Ovary (tissue), 9 donors: ENCODE data around the gene LAMB3. TPM values are rescaled to one million over a fixed set of nuclear protein-coding genes. Genes with fewer than 3 reads are reported as not detected.

Experiments
- DNase-seq, 5 donors: peaks; one replicate each; pipeline ENCODE4 v3.0.0-alpha.2; 2019 to 2020
- H3K27ac ChIP-seq, 2 donors: fragments of 200-600 bp; one replicate each; pipeline versions ENCODE4 v1.5.1 to v1.8.0; 2019 to 2022
- H3K27me3 ChIP-seq: fragments of 200-600 bp; one replicate; pipeline ENCODE4 v1.8.0; 2022
- H3K36me3 ChIP-seq: fragments of 200-600 bp; sonication (generic); one replicate; pipeline ENCODE4 v1.5.1; 2019
- H3K4me1 ChIP-seq: one replicate; pipeline ENCODE4 v1.8.1; 2013; ENCODE audit warnings: mild to moderate bottlenecking, moderate library complexity; ENCODE audit not compliant: insufficient read depth
- H3K4me3 ChIP-seq: fragments of 200-600 bp; sonication (generic); one replicate; pipeline ENCODE4 v1.5.1; 2017
- H3K9me3 ChIP-seq, 2 donors: fragments of 200-600 bp in 1 of 2; sonication (generic) in 1 of 2; one replicate each; pipeline versions ENCODE4 v1.5.1 to v1.8.1; 2013 to 2019; ENCODE audit warnings: mild to moderate bottlenecking in 1 of 2, moderate library complexity in 1 of 2
- EP300 ChIP-seq: sonication (generic); formaldehyde crosslinking; IDR thresholded peaks from one replicate; pipeline ENCODE4 v1.6.1; 2017; ENCODE audit warnings: antibody characterized with exemption
- POLR2A ChIP-seq: fragments of 450-650 bp; IDR thresholded peaks from one replicate; pipeline ENCODE4 v1.6.1; 2017; ENCODE audit warnings: antibody characterized with exemption, mild to moderate bottlenecking, moderate library complexity
- WGBS, 3 donors: extraction: QIAGEN DNeasy Blood & Tissue Kit in 1 of 3; methylation state at CpG; one replicate each; pipeline versions ENCODE4 v1.1.5 to v1.1.7; 2013 to 2017; 5-methylcytosine and 5-hydroxymethylcytosine counted together
- intact Hi-C, 4 donors: fragments of 100-400 bp; cut with DNase I; formaldehyde crosslinking; loops; one replicate each; pipeline versions ENCODE4 v1.11.0 to v1.15.1; 2022 to 2023
- polyA plus RNA-seq, 2 donors: library from polyadenylated mRNA; stranded (reverse); fragments of 200-250 nt in 1 of 2; fragments of 350-450 nt in 1 of 2; fragmentation: Illumina TruSeq in 1 of 2; extraction: RNeasy Lipid Tissue Mini Kit (QIAGEN cat#74804) in 1 of 2; gene quantifications; one replicate each; pipeline ENCODE4 v1.2.3, GENCODE V29; 2013 to 2014
- total RNA-seq, 7 donors: library from RNA; depleted of rRNA in 2 of 7; stranded (reverse); fragments of >200 nt in 2 of 7; fragmentation: NEBNext Ultra II Directional in 3 of 7; extraction: Animal tissue kit (Norgen Biotek cat#: 25700) in 3 of 7; gene quantifications; one replicate each; pipeline versions ENCODE4 v1.1.0 to v1.2.4, GENCODE V29; 2016 to 2023
- TF ChIP-seq, protein P1 (sequence below), 3 donors: fragments of 450-650 bp in 2 of 3; fragments of 200-600 bp in 1 of 3; IDR thresholded peaks; one replicate each; pipeline versions ENCODE4 v1.5.1 to v1.8.0; 2016 to 2022; ENCODE audit warnings: antibody characterized with exemption in 3 of 3, mild to moderate bottlenecking in 1 of 3
- donor health status: DM: no; HTN: no; CAD: no; lungs with moderate emphysema.
- donor health status: DM: no; HTN: no; CAD: no.
- donor health status: Bipolar disorder and iron deficiency.
- donor health status: DM: yes; HTN: yes; CAD: no.
- donor health status: DM: no; HTN: no; CAD: no.
- donor health status: DM: yes; HTN: yes; CAD: no.

The LAMB3 gene
- total and polyA plus RNA-seq, 9 donors: 0.54 to 56.9 (median 4.2) TPM

DNA sequence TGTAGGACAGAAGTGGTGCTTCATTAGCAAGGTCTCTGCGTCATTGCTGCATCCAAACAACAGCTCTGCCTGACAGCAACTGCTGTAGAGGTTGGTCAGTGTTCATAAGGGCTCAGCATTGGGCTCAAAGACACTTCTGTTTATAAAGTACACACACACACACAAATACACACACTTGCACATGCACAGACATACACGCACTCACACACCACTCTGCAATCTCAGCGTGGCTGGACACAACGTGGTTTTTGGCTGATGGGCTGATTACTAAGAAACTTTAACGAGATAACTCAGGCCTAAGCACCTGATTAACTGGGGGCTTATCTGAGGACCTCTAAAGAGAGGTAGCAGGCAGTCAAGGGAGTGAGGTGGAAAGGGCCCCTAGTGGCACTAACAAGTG, 48.3 kb downstream of the LAMB3 start:
- H3K4me1 ChIP-seq: no peaks in the 10 kb centered on the region
- no peak overlapping the region for H3K27ac ChIP-seq
- DNase-seq: no peak
- H3K9me3 ChIP-seq: no peaks in the 10 kb centered on the region
- TF ChIP-seq POLR2A (no peak), EP300 (no peak)
- TF ChIP-seq, protein P1, sequence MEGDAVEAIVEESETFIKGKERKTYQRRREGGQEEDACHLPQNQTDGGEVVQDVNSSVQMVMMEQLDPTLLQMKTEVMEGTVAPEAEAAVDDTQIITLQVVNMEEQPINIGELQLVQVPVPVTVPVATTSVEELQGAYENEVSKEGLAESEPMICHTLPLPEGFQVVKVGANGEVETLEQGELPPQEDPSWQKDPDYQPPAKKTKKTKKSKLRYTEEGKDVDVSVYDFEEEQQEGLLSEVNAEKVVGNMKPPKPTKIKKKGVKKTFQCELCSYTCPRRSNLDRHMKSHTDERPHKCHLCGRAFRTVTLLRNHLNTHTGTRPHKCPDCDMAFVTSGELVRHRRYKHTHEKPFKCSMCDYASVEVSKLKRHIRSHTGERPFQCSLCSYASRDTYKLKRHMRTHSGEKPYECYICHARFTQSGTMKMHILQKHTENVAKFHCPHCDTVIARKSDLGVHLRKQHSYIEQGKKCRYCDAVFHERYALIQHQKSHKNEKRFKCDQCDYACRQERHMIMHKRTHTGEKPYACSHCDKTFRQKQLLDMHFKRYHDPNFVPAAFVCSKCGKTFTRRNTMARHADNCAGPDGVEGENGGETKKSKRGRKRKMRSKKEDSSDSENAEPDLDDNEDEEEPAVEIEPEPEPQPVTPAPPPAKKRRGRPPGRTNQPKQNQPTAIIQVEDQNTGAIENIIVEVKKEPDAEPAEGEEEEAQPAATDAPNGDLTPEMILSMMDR (IDR thresholded peaks at IDR 0.05): no peak
- no peaks in the 10 kb centered on the region for H3K36me3 ChIP-seq
- WGBS, 3 donors: 83 to 88% (median 84%) methylated on average over 5 of the region's 5 CpGs
- H3K27me3 ChIP-seq: no peaks in the 10 kb centered on the region
- H3K4me3 ChIP-seq: no peak overlapping the region
- intact Hi-C loops: loop anchor here in 1 of 4 donors (5.0 kb wide), 1 partner anchor 88 kb away; no protein-coding TSS in a partner anchor

DNA sequence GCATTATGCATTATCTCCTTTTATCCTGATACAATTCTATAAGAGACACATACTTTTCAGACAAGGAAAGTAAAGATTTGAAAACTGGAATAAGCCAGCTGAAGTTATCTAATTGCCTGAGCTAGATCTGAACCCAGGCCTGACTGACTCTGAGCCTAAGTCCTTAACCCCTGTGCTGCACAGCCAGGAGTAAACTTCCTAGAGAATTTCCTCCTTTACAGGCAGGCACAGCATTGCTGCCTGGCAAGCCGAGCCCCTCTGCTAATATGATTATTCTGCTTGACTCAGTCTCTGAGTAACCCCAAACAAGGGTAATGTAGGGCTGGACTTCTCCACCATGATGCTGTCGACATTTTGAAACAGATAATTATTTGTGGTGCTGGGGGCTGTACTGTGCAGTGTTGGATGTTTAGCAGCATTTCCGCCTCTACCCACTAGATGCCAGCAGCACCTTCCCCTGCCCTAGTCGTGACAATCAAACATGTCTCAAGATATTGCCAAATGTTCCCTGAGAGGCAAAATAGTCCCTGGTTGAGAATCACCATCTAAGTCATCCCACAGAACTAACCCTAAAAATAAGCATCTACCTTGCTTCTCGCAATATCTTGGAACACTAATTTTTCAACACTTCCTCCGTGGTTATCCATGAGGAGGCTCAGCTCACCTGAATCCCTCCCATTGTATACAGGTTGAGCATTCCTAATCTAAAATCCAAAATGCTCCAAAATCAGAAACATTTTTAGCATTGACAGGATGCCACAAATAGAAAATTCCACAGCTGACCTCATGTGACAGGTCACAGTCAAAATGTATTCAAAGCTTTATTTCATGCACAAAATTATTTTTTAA, 50.2 kb downstream of the LAMB3 start:
- H3K36me3 ChIP-seq: no peaks in the 10 kb centered on the region
- intact Hi-C loops: loop anchor here in 1 of 4 donors (5.0 kb wide), 1 partner anchor 90 kb away; no protein-coding TSS in a partner anchor

DNA sequence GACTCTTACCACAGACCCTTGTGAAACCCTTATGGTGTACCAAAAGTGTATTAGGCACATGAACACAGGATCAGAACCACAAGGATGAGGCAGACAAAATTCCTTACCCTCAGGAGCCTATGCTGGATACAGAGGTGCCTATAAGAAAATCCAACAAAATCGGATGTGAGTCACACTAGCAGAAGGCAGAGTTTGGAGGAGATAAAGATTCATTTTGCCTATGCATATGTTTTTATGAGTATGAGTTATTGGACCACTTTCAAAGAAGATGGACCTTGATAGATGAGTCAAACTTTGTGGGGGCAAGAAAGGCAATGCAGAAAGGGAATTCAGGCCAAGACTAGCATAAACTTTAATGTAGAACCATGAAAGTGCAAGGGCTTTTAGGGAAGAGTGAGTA, 51.7 kb downstream of the LAMB3 start:
- Histone ChIP-seq H3K36me3 (no peaks in the 10 kb centered on the region), H3K9me3 (no peaks in the 10 kb centered on the region), H3K4me1 (no peaks in the 10 kb centered on the region), H3K27ac (no peak overlapping the region), H3K4me3 (no peak overlapping the region), H3K27me3 (no peaks in the 10 kb centered on the region)
- no peak for TF ChIP-seq EP300
- TF ChIP-seq, protein P1 (IDR thresholded peaks at IDR 0.05): no peak
- TF ChIP-seq POLR2A: no peak
- intact Hi-C loops: loop anchor here in 1 of 4 donors (5.0 kb wide), 1 partner anchor 92 kb away; no protein-coding TSS in a partner anchor
- DNase-seq: no peak
- 71 to 85% (median 78%) methylated on average over 1 of the region's 1 CpG for WGBS, 3 donors

More for the DNA sequence above, 50.2 kb downstream of the LAMB3 start:
- no peaks in the 10 kb centered on the region for H3K9me3 ChIP-seq
- TF ChIP-seq EP300 (no peak), POLR2A (no peak)
- TF ChIP-seq, protein P1 (IDR thresholded peaks at IDR 0.05): peak; percentile 55 to 68 (median 62)
- DNase-seq: peak in 4 of 5 donors; percentile 44 to 53 (median 50)
- no peak overlapping the region for H3K27ac ChIP-seq
- no peak overlapping the region for H3K4me3 ChIP-seq
- WGBS, 3 donors: 41 to 54% (median 47%) methylated on average over 6 of the region's 6 CpGs
- no peaks in the 10 kb centered on the region for H3K27me3 ChIP-seq
- no peaks in the 10 kb centered on the region for H3K4me1 ChIP-seq

DNA sequence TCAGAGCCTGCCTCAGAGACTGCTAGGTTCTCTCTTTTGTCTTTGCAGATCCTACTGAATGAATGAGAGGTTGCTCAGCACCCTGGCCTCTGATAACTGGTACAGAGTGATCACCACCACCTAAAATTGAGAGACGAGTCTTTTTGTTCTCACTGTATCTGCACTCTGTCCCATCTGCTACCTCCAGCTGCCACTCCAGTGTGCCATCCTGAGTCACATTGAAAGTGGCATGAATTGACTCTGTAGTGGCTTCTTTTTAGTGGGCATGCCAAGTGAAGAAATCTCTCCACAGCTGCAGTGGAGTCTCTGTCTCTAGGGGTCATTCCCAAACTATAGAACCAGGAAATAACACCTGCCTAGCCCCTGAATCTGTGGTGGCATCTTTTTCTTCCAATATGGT, 54.0 kb downstream of the LAMB3 start:
- Histone ChIP-seq H3K27ac (no peak overlapping the region), H3K4me3 (no peak overlapping the region), H3K36me3 (no peaks in the 10 kb centered on the region), H3K9me3 (no peaks in the 10 kb centered on the region), H3K4me1 (no peaks in the 10 kb centered on the region), H3K27me3 (no peaks in the 10 kb centered on the region)
- DNase-seq: no peak
- WGBS, 3 donors: 78 to 96% (median 92%) methylated on average over 1 of the region's 1 CpG
- intact Hi-C loops: no loop called here
- TF ChIP-seq POLR2A: no peak
- TF ChIP-seq, protein P1 (IDR thresholded peaks at IDR 0.05): no peak
- no peak for TF ChIP-seq EP300
